ENCODE measurements around the gene MDM2.
"Not testable (repeated sequence)": the region's sequence is repeated elsewhere in the genome, so short reads cannot be mapped to it uniquely, and the experiment has no call there.

The MDM2 gene

DNA sequence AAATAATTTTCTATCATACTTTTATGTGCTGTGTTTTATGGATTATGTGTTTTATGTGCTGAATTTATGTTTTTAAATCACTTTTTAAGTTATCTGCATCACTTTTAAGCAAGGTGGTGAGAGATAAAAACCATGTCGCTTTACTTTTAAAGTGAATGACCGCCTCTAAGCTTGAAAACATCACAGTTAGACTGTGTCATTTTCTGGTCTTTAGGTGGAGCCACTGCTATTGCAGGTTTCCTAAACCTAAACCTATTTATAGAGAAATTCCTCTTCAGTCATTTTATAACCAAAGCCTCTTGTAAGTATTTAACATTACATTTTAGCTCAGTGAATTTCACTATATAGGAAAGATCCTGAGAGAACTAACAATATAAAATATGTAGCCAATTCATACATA is 21.0 kb upstream of the MDM2 start:
- DNase-seq = peak in 1 of 3 donors; percentile 28

GRCh38 chr12:68788554-68789143 is 19.3 kb upstream of the MDM2 start:
- DNase-seq = no peak

GRCh38 chr12:68789144-68789878 is 18.7 kb upstream of the MDM2 start:
- DNase-seq = no peak

DNA sequence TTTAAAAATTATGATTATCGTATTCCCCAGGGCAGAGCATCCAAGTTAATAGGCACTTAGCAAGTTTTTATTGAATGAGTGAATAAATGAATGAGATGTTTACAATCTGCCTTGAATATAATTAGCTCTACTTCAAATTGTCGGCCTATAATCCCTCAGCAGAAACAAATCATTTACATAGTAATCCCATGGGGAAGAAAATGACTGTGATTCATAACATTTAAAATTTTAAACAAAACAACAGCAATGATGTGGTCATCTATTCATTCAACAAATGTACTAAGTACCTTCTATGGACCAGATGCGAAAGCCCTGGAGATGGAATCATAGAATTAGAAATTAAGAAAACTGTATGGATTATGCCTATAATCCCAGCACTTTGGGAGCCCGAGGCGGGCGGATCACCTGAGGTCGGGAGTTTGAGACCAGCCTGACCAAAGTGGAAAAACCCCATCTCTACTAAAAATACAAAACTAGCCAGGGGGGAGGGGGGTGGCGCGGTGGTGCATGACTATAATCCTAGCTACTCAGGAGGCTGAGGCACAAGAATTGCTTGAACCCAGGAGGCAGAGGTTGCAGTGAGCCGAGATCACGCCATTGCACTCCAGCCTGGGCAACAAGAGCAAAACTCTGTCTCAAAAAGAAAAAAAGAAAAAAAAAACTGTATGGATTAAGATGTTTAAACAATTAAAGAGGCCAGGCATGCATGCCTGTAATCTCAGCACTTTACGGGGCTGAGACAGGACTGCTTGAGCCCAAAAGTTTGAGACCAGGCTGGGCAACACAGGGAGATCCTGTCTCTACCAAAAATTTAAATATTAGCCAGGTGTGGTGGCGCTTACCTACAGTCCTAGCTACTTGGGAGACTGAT is 17.7 kb upstream of the MDM2 start:
- DNase-seq = no peak

- DNase-seq = no peak
These were observed 17.1 kb upstream of the MDM2 start for GRCh38 chr12:68790952-68791234.

GRCh38 chr12:68791897-68792481 is 16.0 kb upstream of the MDM2 start:
- DNase-seq = no peak

DNA sequence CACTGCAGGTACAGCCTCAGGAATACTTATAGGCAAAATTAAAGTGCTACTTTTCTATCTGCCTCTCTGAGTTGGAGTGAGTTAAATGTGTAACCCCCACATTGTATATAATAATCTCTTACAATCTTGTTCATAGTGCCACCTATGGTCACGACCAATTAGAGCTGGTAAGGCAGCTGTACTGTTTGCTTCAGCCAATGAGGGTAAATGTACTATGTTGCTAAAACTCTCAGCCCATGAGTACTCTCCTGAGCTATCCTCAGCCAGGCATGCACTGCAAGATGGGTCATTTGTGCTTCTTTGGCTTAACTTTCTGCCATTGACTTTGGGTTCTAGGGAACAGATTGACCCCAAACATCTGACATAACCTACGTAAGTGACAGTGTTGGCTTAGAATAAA is 15.0 kb upstream of the MDM2 start:
- peak; percentile 49 to 69 (median 66) for DNase-seq

DNA sequence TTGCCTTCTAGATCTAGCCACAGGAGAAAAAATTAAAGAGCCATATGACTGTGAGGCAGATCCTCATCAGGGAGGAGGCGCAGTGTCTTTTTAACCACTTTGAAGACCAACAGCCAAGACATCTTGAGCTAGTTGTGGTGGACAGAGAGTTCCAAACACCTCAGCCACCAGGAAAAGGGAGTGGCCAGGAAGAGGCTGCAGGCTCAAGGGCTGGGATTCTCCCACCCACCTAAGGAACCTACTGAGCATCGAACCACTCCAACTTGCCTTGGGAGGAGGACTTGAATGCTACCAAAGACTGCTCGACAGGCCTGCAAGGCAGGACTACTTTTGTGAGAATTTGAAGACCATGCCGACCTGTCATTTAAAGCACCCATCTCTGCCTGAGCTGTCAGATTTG is 14.5 kb upstream of the MDM2 start:
- no peak for DNase-seq

DNA sequence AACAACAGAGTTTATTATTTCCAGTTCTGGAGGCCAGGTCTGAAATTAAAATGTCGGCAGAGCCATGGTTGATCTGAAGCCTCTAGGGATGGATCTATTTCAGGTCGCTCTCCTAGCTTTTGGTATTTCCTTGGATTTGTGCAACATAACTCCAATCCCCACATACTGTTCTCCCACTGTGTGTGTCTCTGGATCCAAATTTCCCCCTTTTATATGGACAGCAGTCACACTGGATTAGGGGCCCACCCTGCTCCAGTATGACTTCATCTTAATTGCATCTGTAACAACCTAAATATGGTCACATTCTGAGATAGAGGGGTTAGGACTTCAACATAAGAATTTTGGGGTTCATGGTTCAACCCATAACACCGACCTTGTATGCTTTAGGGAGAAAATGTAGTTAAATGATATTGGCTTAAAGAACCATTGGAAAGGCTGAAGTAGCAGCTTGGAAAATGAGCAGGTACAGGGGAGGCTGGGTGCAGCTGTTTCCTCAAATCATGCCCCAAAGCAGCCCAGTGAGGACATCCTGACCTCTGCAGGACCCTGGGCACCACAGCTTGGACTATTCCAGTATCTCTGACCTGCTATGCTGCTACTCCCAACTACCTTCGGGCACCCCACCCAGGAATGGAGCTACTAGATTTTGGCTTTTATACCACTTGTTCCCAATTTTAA is 13.9 kb upstream of the MDM2 start:
- DNase-seq = no peak

GRCh38 chr12:68794653-68795251 is 13.2 kb upstream of the MDM2 start:
- no peak for DNase-seq

GRCh38 chr12:68796399-68796798 is 11.6 kb upstream of the MDM2 start:
- no peak for DNase-seq

DNA sequence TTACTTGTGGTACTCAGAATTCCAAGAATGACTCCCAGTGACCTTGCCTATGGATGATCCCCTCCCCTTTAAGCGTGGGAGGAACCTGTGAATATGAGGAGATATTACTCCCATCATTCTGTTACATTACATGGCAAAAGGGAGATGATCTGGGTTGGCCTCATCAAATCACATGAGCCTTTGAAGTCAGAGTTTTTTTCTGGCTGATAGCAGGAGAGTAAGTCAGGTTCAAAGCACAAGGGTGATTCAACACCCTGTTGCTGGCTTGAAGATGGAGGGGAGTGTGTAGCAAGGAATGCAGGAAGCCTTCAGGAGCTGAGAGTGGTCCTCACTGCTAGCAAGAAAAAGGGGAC is 9.1 kb upstream of the MDM2 start:
- DNase-seq = no peak

GRCh38 chr12:68800294-68800693 is 7.7 kb upstream of the MDM2 start:
- no peak for DNase-seq

GRCh38 chr12:68801124-68801523 is 6.9 kb upstream of the MDM2 start:
- DNase-seq = not testable (repeated sequence)

- DNase-seq = not testable (repeated sequence)
These were observed 5.6 kb upstream of the MDM2 start for GRCh38 chr12:68802372-68802745.

DNA sequence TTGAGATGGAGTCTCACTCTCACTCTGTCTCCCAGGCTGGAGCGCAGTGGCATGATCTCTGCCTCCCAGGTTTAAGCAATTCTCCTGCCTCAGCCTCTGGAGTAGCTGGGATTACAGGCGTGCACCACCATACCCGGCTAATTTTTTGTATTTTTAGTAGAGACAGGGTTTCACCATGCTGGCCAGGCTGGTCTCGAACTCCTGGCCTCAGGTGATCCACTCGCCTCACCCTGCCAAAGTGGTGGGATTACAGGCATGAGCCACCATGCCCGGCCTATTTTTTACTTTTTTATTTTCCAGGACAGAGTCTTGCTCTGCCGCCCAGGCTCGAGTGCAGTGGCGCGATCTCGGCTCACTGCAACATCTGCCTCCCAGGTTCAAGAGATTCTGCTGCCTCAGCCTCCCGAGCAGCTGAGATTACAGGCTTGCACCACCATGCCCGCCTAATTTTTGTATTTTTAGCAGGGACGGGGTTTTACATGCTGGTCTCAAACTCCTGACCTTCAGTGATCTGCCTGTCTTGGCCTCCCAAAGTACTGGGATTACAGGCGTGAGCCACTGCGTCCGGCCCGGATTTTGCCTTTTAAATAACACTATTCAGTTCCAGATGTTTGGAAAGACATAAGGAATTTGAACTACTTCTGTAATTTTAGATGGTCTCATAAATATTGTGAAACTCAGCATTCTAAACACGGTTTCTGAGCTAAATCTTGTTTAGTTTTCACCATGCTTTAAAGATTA is 4.9 kb upstream of the MDM2 start:
- not testable (repeated sequence) for DNase-seq

- DNase-seq = no peak
These were observed 3.9 kb upstream of the MDM2 start for GRCh38 chr12:68803948-68804656.

GRCh38 chr12:68804657-68805591 is 3.1 kb upstream of the MDM2 start:
- no peak for DNase-seq

DNA sequence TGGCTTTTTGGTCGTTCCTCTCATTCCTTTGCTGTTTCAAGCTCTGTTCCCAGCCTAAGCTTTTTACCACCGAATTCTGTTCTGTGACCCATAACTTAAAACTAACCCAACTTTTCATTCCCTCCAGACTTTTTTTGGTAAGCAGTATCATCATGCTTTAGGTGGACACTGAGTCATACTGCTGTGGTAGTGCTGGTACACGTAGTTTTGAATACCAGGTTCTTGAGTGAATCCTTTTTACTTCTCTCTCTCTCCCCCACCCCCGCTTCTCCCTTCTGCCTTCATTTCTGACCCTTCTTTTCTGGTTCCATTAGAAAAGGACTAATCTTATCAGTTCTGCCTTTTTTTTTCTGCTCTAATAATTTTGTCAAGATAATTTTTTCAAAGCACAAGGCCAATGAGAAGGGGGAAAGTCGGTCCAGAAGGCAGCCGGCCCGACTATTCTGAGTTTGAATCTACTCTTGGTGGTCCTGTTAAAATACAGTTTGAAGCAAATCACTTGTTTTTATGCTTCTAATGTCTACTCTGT is 2.3 kb upstream of the MDM2 start:
- no peak for DNase-seq

Measured in suppressor macrophage treated with lipopolysaccharide for 1 hour (primary cell).